ENCODE measurements around the gene COL18A1. TPM values are rescaled to one million over a fixed set of nuclear protein-coding genes. Genes with fewer than 3 reads are reported as not detected.
"Not testable (repeated sequence)": the region's sequence is repeated elsewhere in the genome, so short reads cannot be mapped to it uniquely, and the experiment has no call there.

COL18A1 gene
- total RNA-seq, 1 donor from 2014 or later = 271 TPM

DNA sequence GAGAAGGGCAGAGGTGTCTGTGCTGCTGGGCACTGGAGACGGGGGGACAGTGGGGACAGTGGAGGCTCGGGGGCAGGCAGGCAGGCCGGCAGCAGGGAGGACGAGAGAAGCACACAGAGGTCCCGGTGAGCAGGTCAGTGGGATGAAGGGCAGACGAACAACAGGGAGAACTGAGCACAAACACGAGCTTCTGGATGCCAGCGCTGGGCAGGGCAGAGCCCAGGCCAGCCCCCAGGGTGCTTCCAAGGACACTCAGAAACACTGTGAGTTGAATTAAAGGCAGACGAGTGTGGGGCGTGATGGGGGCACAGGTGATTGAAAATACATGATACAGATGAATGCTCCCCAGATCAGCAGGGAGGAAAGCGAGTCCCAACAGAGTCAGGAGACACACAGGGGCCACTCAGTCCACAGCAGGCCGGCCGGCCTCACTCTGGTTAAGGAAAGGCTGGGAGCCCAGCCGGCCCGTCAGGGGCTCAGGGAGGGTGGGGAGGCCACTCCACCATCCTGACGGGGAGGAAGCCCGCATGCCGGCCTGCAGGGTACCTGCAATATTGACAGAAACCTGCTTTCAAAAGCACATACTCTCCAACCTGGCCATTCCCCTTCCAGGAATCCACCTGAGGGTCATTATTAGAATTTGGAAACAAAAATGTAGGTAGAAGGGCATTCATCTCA is 123.2 kb downstream of the COL18A1 start:
- TF ChIP-seq, protein P1, sequence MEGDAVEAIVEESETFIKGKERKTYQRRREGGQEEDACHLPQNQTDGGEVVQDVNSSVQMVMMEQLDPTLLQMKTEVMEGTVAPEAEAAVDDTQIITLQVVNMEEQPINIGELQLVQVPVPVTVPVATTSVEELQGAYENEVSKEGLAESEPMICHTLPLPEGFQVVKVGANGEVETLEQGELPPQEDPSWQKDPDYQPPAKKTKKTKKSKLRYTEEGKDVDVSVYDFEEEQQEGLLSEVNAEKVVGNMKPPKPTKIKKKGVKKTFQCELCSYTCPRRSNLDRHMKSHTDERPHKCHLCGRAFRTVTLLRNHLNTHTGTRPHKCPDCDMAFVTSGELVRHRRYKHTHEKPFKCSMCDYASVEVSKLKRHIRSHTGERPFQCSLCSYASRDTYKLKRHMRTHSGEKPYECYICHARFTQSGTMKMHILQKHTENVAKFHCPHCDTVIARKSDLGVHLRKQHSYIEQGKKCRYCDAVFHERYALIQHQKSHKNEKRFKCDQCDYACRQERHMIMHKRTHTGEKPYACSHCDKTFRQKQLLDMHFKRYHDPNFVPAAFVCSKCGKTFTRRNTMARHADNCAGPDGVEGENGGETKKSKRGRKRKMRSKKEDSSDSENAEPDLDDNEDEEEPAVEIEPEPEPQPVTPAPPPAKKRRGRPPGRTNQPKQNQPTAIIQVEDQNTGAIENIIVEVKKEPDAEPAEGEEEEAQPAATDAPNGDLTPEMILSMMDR (IDR thresholded peaks at IDR 0.05; ENCODE audit: unreplicated experiment) = no peak
- Mint-ChIP-seq H3K27ac (peak overlapping the region; percentile 60), H3K4me1 (ENCODE audit: low read depth) (no peaks in the 10 kb centered on the region), H3K9me3 (ENCODE audit: low read depth) (no peaks in the 10 kb centered on the region), H3K27me3 (no peaks in the 10 kb centered on the region), H3K4me3 (ENCODE audit: low read depth) (no peak overlapping the region), H3K36me3 (ENCODE audit: insufficient read depth) (peaks cover 10% of the 10 kb centered on the region)
- no peak for DNase-seq (ENCODE audit: low spot score, unreplicated experiment)

- no peak for DNase-seq (ENCODE audit: low spot score, unreplicated experiment)
- H3K4me1 Mint-ChIP-seq (ENCODE audit: low read depth) = no peaks in the 10 kb centered on the region
- peaks cover 10% of the 10 kb centered on the region for H3K36me3 Mint-ChIP-seq (ENCODE audit: insufficient read depth)
Measured at GRCh38 chr21:45528981-45529784, 124.2 kb downstream of the COL18A1 start.

DNA sequence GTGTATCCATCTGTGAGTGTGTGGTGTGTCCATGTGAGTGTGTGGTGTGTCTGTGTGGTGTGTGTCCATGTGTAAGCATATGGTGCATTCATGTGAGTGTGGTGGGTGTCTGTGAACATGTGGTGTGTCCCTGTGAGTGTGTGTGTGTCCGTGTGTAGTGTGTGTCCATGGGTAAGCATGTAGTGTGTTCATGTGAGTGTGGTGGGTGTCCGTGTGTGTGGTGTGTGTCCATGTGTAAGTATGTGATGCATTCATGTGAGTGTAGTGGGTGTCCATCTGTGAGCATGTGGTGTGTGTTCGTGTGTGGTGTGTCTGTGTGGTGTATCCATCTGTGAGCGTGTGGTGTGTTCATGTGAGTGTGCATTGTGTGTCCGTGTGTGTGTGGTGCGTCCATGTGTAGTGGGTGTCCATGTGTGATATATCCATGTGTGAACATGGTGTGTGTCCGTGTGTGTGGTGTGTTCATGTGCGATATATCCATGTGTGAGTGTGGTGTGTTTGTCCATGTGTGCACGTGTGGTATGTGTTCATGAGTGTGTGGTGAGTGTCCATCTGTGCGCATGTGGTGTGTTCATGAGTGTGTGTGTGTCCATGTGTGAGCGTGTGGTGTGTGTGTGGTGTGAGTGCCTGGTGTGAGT is 124.9 kb downstream of the COL18A1 start:
- Mint-ChIP-seq H3K36me3 (ENCODE audit: insufficient read depth) (peaks cover 10% of the 10 kb centered on the region), H3K4me3 (ENCODE audit: low read depth) (no peak overlapping the region), H3K27ac (no peak overlapping the region), H3K4me1 (ENCODE audit: low read depth) (no peaks in the 10 kb centered on the region), H3K27me3 (no peaks in the 10 kb centered on the region), H3K9me3 (ENCODE audit: low read depth) (no peaks in the 10 kb centered on the region)
- DNase-seq (ENCODE audit: low spot score, unreplicated experiment) = no peak
- TF ChIP-seq, protein P1 (IDR thresholded peaks at IDR 0.05; ENCODE audit: unreplicated experiment) = no peak

More at GRCh38 chr21:45528981-45529784, 124.2 kb downstream of the COL18A1 start:
- TF ChIP-seq, protein P1 (IDR thresholded peaks at IDR 0.05; ENCODE audit: unreplicated experiment) = no peak
- H3K27me3 Mint-ChIP-seq = no peaks in the 10 kb centered on the region
- H3K9me3 Mint-ChIP-seq (ENCODE audit: low read depth) = no peaks in the 10 kb centered on the region
- no peak overlapping the region for H3K27ac Mint-ChIP-seq
- no peak overlapping the region for H3K4me3 Mint-ChIP-seq (ENCODE audit: low read depth)

GRCh38 chr21:45530423-45531113 is 125.6 kb downstream of the COL18A1 start:
- DNase-seq (ENCODE audit: low spot score, unreplicated experiment) = no peak
- H3K4me3 Mint-ChIP-seq (ENCODE audit: low read depth) = no peak overlapping the region
- H3K4me1 Mint-ChIP-seq (ENCODE audit: low read depth) = no peaks in the 10 kb centered on the region
- H3K27ac Mint-ChIP-seq = no peak overlapping the region
- TF ChIP-seq, protein P1 (IDR thresholded peaks at IDR 0.05; ENCODE audit: unreplicated experiment) = no peak
- no peaks in the 10 kb centered on the region for H3K9me3 Mint-ChIP-seq (ENCODE audit: low read depth)
- H3K36me3 Mint-ChIP-seq (ENCODE audit: insufficient read depth) = peaks cover 10% of the 10 kb centered on the region
- no peaks in the 10 kb centered on the region for H3K27me3 Mint-ChIP-seq

DNA sequence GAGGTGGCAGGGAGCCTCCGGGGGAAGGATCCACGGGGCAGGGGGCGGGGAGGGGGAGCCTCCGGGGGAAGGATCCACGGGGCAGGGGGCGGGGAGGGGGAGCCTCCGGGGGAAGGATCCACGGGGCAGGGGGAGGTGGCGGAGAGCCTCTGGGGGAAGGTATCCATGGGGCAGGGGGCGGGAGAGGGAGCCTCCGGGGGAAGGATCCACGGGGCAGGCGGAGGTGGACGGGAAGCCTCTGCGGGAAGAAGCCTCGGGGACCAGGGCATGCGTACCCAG is 126.1 kb downstream of the COL18A1 start:
- not testable (repeated sequence) for H3K36me3 Mint-ChIP-seq (ENCODE audit: insufficient read depth); DNase-seq (ENCODE audit: low spot score, unreplicated experiment); H3K4me1 Mint-ChIP-seq (ENCODE audit: low read depth); H3K27me3 Mint-ChIP-seq; H3K9me3 Mint-ChIP-seq (ENCODE audit: low read depth); H3K4me3 Mint-ChIP-seq (ENCODE audit: low read depth); H3K27ac Mint-ChIP-seq

Measured in progenitor cell of endocrine pancreas (in vitro differentiated cells).